NB4 (cell line): ENCODE data around the gene CKS1B.

Experiments used
- CTCF ChIP-seq: IDR thresholded peaks from one replicate; pipeline ENCODE4 v1.5.1; 2012; ENCODE audit warnings: low read depth, low read length
- MAX ChIP-seq: IDR thresholded peaks from 2 replicates; pipeline ENCODE4 v1.6.1; 2011; ENCODE audit warnings: low read depth, low read length
- MYC ChIP-seq: IDR thresholded peaks from 2 replicates; pipeline ENCODE4 v1.6.1; 2011; ENCODE audit warnings: low read depth, low read length
- POLR2A ChIP-seq: IDR thresholded peaks from 2 replicates; pipeline ENCODE4 v1.6.1; 2011; ENCODE audit warnings: mild to moderate bottlenecking; ENCODE audit not compliant: insufficient read length; ENCODE audit errors: extremely low read depth

- peak; percentile 20 for TF ChIP-seq CTCF
- no peak for TF ChIP-seq POLR2A
- no peak for TF ChIP-seq MAX
- no peak for TF ChIP-seq MYC
Observed at GRCh38 chr1:154992721-154993571, 18.5 kb downstream of the CKS1B start.
